Epidermal melanocyte (primary cell): ENCODE data around the gene NUDC.
"Not testable (repeated sequence)": the region's sequence is repeated elsewhere in the genome, so short reads cannot be mapped to it uniquely, and the experiment has no call there.

Experiments
- DNase-seq: peaks from one replicate; pipeline ENCODE4 v3.0.0; 2011; ENCODE audit warnings: low spot score; ENCODE audit not compliant: insufficient read length

Gene NUDC

GRCh38 chr1:26911399-26912146 lies 10.0 kb upstream of the NUDC start:
- DNase-seq, result no peak

GRCh38 chr1:26912147-26912490 lies 9.4 kb upstream of the NUDC start:
- DNase-seq, result no peak

GRCh38 chr1:26913389-26913753 lies 8.2 kb upstream of the NUDC start:
- DNase-seq, result no peak

- DNase-seq, result no peak
Observed at GRCh38 chr1:26913754-26914619, 7.6 kb upstream of the NUDC start, which contains the start of gene NR0B2. NR0B2 (minus strand) TSS chr1:26913975; CDS start chr1:26913940, 35 bp downstream.

- DNase-seq, result no peak
Observed at GRCh38 chr1:26915204-26915842, 6.2 kb upstream of the NUDC start.

GRCh38 chr1:26921126-26921539 lies 410 bp upstream of the NUDC start:
- DNase-seq, result peak; percentile 24

GRCh38 chr1:26922431-26922729 lies 837 bp downstream of the NUDC start:
- DNase-seq, result no peak

- DNase-seq, result no peak
Observed at GRCh38 chr1:26922901-26923300, 1.4 kb downstream of the NUDC start.

GRCh38 chr1:26923711-26924110 lies 2.2 kb downstream of the NUDC start:
- no peak for DNase-seq

- no peak for DNase-seq
Observed at GRCh38 chr1:26932531-26932930, 11.0 kb downstream of the NUDC start.

GRCh38 chr1:26936823-26937222 lies 15.3 kb downstream of the NUDC start:
- DNase-seq, result no peak

- DNase-seq, result no peak
Observed at GRCh38 chr1:26938004-26938658, 16.6 kb downstream of the NUDC start.

- no peak for DNase-seq
Observed at GRCh38 chr1:26938659-26939025, 17.1 kb downstream of the NUDC start.

- no peak for DNase-seq
Observed at GRCh38 chr1:26941311-26941710, 19.8 kb downstream of the NUDC start.

- no peak for DNase-seq
Observed at GRCh38 chr1:26942656-26943055, 21.1 kb downstream of the NUDC start.

GRCh38 chr1:26945138-26945537 lies 23.6 kb downstream of the NUDC start:
- DNase-seq, result no peak

GRCh38 chr1:26945728-26946127 lies 24.2 kb downstream of the NUDC start:
- no peak for DNase-seq

GRCh38 chr1:26946270-26946669 lies 24.7 kb downstream of the NUDC start:
- DNase-seq, result no peak

GRCh38 chr1:26948725-26949057 lies 27.1 kb downstream of the NUDC start:
- DNase-seq, result not testable (repeated sequence)

GRCh38 chr1:26949266-26949925 lies 27.9 kb downstream of the NUDC start:
- no peak for DNase-seq

GRCh38 chr1:26949926-26950319 lies 28.4 kb downstream of the NUDC start:
- no peak for DNase-seq

- no peak for DNase-seq
Observed at GRCh38 chr1:26950602-26951001, 29.1 kb downstream of the NUDC start.
